Measurements from ENCODE around the gene MOCS1.

Gene MOCS1

DNA sequence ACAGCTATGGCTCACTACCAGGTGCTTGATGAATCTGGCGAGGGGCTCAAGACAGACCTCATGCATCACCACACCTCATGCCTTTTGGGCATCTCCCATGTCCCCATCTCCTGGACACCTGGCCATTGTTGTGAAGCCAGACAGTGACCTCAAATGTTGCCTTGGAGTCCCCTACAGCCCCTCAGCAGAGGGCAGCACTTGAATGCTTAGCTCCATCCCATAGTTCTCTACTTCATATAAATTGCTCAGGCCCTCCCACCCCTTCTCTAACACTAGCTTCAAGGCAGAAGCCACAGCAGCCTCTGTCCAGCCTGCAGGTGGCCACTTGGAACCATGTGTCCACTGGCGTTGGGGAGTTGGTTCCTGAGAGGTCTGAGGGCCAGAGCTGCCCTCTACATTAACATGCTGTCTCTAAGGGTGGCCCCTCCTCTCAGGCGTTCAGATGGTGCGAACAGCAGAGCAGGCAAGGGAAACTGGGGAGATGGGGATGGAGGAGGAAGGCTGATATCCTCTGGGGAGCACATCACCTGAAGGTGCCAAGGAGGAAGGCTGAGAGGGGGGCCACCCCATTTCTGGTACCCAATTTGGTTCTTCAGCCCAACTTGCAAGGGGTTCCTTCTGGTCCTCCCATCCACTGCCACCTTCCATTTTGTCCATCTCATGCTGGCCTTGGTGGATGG is 31.3 kb downstream of the MOCS1 start:
- no peak for DNase-seq (ENCODE audit: low read depth in 3 of 3)

DNA sequence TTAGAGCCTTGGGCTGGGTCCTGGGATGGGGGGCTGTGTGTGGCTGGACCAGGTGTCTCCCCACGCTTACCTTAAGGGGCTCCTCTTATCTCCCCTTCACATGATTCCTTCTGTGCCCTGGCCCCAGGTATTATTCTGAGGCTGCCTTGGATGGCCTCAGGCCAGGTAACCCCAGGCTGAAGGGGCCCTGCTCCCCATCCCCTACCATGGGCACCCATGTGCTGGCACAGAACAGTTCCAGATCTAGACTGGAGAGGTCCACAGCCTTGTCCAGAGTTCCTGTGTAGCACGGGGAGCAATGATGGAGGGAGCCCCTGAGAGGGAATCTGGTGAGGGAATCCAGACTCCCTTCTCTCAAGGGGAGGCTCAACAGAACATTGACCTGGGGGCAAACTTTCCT is 32.1 kb downstream of the MOCS1 start:
- DNase-seq (ENCODE audit: low read depth in 3 of 3): no peak

DNA sequence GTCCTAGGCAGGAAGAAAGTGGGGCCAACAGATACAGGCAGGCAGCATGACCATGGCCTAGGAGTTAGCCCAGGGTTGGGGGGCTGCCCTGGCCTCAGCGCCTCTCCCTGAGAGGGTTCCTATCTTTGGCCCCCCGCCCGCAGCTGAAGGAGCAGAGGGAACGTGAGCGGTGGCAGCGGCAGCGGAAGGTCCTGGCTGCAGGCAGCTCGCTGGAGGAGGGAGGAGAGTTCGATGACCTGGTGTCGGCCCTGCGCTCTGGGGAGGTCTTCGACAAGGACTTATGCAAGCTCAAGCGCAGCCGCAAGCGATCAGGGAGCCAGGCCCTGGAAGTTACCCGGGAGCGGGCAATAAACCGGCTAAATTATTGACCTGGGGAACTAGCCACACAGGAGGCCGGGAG is 32.6 kb downstream of the MOCS1 start:
- DNase-seq (ENCODE audit: low read depth in 3 of 3): no peak

DNA sequence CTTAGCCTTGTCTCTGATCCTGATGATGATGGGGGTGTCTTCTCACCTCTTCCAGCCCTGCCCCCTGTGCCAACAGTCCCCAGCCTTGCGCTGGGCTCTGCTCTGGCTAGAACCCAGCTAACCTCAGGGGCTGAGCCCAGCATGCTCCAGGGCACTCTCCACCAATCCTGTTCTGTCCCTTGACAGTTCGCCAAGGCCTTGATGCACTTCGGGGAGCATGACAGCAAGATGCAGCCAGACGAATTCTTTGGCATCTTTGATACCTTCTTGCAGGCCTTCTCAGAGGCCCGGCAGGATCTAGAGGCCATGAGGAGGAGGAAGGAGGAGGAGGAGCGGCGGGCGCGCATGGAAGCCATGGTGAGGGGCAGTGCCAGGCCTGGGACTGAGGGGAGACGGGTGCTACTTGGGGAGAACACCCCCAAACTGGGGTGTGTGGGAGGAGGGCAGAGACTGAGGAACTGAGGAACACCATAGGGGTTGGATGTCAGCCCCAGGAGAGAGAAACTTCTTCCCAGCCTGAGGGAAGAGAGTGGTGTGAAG is 33.1 kb downstream of the MOCS1 start:
- no peak for DNase-seq (ENCODE audit: low read depth in 3 of 3)

DNA sequence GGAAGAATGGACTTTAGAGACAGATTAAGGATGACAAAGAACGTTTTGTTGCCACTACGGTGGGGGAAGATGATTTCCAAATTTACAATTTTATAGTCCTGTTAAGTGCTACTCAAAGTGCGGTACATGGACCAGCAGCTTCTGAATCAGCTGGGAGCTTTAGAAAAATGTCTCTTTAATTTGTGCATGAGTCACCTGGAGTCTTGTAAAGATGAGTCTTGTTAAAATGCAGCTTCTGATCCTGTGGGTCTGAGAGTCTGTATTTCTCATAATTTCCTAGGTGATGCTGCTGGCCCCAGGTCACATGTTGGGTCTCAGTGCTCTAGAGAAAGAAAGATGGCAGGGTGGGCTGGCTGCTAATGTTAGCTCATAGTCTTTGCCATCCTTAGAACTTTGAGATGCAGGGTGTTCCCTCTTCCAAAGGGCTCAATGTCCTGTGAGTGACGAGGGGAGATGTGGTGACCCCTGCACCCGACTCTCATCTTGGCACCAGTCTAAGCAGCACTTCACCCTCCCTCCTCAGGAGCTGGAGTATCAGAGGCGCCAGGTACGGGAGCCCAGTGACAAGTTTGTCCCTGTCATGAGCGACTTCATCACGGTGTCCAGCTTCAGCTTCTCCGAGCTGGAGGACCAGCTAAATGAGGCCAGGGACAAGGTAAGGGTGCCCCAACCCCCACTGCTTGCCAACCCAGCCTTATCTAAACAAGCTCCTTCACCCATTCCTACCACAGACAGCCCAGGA is 34.5 kb downstream of the MOCS1 start:
- no peak for DNase-seq (ENCODE audit: low read depth in 3 of 3)

DNA sequence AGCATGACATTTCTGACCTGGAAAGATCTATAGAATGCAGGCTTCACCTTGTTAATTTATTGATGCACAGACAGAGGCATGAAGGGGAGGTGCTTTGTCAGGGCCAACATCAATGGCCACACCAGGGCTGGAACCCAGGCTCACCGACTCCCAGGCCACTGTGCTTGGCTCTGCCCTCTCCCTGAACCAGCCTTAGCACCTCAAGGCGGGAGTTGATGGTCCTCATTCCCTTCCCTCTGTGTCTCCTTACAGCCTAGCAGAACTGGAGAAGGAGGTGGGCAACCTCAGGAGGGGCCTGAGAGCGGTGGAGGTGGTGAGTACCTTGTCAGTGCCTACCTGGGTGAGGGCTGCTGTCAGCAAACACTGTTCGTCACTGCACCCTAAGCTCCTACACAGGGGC is 35.6 kb downstream of the MOCS1 start:
- DNase-seq (ENCODE audit: low read depth in 3 of 3): no peak

DNA sequence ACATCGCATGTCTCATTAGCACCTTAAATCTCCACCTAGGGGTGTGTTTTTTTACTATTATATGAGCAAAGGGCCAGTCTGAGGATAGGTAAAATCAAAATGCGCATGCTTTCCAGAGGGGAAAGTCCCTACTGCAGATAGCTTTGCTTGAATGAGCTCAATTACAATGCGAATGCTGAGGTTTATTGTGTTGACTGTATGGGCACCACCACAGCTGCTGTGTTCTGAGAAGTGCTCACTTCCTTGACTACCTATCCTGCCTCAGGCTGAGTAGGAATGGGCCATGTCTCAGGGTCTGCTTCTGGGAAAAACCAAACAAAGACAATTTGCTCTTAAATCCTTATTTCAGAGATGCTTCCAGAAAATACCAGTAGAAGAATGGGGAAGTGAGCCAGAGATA is 36.6 kb downstream of the MOCS1 start:
- DNase-seq (ENCODE audit: low read depth in 3 of 3): no peak

DNA sequence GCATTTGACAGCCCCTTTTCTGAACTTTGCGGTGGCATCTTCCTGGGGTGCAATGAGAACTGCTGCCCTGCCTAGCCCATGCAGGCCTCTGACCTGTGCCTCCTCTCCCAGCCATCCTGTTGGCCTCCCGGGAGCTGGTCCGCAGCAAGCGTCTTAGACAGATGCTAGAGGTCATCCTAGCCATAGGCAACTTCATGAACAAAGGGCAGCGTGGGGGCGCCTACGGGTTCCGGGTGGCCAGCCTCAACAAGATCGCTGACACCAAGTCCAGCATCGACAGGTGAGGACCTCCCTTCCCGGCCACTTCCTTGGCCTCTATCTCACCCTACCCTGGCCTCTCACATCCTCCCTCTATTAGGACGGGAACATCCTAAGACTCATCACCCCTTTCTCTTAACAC is 37.6 kb downstream of the MOCS1 start:
- DNase-seq (ENCODE audit: low read depth in 3 of 3): no peak

DNA sequence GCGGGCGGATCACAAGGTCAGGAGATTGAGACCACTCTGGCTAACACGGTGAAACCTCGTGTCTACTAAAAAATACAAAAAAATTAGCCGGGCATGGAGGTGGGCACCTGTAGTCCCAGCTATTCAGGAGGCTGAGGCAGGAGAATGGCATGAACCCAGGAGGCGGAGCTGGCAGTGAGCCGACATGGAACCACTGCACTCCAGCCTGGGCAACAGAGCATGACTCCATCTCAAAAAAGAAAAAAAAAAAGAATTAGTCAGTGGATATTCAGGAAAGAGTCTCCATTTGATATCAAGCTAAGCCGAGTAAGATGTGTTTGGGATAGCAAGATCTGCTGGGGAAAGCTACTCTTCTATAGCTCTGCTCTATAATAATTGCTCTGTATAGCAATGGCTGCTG is 41.0 kb downstream of the MOCS1 start:
- DNase-seq (ENCODE audit: low read depth in 3 of 3): no peak

DNA sequence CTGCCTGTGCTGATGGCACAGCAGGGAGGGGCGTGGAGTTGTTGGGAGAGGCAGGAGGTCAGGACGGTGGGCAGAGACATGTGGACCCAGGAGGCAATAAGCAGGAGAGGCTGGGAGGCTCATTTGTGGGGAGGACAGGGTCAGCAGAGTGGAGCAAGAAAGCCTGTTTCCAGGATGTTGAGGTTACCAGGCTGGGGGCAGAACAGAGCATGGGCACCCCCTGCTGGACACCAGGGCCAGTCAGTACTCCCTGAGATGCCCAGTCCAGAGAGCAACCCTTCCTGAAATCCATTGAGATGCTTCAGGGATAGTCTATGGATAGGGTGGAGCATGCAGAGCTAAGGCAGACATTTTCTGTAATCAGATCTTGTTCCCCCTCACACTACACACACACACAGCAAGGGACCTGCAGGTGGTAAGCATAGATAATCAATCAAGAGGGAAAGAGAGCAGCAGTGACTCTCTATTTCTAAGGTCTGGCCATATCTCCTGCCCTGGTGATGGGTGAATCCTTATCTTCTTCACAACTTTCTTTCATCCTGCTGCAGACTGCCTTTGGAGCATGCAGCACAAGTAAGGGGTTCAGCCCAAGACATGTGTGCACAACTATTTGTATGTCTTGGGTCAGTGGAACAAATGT is 41.7 kb downstream of the MOCS1 start:
- DNase-seq (ENCODE audit: low read depth in 3 of 3): peak in 1 of 3 experiments; percentile 29

DNA sequence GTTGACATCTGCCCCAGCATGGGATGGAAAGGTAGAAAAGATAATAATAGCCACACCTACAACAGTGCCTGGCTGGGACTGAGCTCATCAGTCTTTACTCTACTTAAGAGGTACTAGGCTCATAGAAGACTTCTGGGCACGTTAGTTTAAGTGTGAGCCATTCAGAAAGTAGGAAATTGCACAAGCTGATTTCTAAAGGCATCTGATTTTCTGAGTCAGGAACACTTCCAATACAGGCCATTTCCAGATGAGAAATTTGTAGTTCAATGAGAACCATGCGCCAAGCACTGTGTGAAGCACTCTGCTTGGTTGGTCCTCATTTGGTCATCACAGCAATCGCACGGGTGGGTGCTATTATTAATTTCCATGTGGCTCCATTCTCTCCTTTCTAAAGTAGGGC is 42.3 kb downstream of the MOCS1 start:
- DNase-seq (ENCODE audit: low read depth in 3 of 3): no peak

DNA sequence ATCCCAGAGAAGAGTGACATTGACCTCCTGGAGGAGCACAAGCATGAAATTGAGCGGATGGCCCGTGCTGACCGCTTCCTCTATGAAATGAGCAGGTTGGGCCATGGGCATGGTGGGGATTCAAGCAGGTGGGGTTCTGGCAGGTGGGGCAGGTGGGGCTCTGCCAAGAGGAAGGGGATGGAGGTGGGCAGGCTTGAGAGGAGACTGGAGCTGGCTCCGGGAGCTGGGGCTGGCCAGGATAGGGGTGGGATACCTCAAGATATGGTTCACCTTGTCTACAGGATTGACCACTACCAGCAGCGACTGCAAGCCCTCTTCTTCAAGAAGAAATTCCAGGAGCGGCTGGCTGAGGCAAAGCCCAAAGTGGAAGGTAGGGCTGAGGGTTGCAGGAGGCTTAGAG is 42.9 kb downstream of the MOCS1 start:
- DNase-seq (ENCODE audit: low read depth in 3 of 3): no peak

DNA sequence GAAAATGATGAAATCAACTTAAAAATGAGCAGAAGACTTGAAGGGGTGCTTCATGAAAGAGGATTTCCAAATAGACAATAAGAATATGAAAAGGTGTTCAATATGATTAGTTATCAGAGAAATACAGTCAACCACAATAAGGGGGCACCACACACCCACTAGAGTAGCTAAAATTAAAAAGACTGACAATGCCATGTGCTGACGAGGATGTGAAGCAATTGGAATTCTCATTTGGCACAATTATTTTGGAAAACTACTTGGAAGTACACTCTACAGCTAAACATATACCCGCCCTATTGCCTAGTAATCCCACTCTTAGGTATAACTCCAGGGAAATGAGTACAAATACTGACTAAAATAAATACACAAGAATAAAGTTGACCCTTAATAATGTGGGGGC is 45.0 kb downstream of the MOCS1 start:
- no peak for DNase-seq (ENCODE audit: low read depth in 3 of 3)

DNA sequence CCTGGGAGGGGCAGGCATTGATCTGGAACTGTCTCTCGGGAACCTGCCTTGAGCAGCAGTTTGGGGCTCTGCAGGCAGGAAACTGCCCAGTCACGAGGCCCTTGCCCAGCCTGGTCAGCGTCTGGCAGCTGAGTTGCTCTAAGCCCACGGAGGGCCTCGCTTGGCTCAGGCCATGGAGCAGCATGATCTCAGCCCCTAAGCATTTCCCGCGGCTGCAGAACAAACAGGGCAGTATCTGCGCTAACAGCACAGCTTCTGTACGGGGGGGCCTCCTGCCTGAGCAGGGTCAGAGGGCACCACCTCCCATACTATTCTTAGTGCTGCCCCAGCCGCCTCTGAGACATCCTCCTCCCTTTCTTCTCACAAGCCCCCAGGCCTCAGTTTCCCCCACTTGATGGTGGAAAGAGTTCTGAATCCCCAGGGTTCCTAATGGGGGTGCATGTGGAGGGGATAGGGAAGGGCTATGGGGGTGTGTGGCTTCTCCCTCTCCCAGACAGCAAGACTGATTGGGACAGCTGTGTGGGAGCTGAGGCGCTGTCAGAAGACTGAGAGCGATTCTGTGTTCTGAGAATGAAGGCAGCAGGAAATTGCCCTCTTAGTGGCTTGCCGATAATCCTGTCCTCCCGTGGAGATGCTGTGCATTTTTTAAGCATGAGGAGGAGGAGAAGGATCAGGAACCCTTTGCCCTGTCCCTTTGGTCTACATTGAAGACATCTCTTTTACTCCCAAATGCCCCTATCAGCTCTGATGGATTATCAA is 46.4 kb downstream of the MOCS1 start:
- DNase-seq (ENCODE audit: low read depth in 3 of 3): no peak

DNA sequence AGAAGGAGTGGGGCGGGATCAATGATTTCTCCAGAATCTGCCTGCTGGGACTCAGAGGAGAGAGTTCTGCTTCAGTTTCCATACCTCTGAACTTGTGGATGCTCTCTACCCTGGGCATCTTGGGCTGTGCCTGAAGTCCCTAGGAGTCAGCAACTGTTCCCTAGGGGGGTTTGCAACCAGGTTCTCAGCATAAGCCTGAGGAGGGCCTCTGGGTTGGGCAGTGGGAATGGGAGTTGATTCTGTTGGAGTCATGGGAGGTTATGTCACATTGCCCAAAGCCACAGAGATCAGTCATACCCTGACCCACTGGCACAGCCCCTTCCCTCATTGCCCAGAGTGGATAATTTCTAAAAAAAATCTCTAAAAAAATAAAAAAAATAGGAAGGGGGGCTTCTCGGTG is 47.4 kb downstream of the MOCS1 start:
- DNase-seq (ENCODE audit: low read depth in 3 of 3): no peak

DNA sequence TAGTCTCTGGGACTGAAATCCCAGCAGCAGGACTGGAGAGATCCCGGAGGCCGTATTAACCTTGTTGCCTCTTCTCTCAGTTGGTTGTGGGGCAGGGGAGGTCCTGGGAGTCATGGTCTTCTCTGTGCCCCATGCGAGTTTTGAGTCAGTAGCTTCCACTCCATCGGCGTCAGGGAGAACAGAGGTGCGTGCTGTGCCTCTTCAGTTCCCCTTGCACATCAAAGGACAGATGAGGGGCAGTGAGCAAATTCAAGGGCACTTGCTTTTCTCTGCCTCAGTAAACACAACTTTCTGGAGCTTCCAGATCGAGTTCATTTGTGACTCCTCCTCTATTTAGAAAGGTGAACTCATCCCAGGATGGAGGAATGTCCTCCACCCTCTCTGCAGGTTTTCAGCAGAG is 48.6 kb downstream of the MOCS1 start:
- DNase-seq (ENCODE audit: low read depth in 3 of 3): no peak

DNA sequence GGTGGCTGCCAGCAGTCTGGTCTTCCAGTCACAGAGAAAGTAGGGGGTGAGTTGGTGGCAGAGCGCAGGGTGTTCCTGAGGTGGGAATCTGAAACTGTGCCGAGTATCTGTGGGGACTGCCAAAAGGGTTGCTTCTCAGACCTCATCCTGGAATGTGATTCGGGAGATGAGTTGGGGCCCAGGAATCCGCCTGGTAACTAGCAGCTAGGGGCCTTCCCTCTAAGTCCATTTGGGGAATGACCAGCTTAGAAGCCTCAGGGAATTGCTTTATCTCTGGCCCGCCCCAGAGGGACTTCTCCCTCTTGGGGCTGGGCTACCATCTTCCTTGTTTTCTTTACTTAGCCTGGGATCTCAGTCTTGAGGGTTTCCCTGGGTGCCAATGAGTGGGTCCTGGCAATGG is 49.6 kb downstream of the MOCS1 start:
- no peak for DNase-seq (ENCODE audit: low read depth in 3 of 3)

DNA sequence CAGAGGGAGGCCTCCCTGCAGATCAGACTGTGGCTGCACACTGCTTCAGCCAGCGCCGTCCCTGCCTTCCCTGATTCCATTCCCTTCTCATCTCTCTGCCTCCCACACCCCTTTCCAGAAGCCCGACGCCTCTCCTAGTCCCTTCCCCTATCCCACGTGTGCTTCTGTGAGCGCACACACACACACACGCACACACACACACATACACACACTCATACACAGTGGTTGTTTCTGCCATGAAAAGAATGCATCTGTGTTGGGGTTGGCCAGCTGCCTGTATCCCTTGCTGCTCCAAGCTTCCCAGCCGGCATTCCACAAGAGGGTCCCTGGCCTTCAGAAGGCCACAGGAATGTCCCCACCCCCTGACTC is 51.7 kb downstream of the MOCS1 start:
- DNase-seq (ENCODE audit: low read depth in 3 of 3): no peak

DNA sequence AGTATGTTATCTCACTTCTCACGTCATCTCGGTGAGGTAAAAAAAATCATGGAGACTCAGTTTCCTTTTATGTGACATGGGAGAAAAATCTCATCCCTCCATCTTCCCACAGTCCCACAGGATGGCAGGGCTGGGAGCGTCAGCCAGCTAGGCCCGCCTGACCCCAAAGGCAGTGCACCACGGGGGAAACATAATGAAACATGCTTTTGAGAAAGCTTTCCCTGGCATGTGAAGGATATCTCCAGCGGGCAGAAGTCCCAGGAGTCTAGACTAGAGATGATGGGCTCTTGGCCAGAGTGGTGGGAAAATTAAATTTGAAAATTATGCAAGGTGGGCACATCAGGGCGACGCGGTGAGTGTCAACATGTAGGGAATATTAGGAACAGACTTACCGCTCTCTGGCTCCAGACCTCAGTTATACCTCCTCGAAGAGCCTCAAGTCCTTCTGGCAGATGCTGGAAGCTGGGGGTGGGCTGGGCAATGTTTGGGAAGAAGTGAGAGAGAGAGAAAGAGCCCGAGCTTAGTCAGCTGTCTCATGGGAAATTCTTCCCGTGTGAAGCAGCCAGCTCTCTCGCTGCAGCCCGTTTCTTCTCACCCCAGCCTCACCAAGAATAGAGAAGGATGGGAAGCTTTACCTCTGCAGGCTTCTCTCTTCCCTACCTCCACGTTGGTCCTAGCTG is 52.3 kb downstream of the MOCS1 start:
- no peak for DNase-seq (ENCODE audit: low read depth in 3 of 3)

DNA sequence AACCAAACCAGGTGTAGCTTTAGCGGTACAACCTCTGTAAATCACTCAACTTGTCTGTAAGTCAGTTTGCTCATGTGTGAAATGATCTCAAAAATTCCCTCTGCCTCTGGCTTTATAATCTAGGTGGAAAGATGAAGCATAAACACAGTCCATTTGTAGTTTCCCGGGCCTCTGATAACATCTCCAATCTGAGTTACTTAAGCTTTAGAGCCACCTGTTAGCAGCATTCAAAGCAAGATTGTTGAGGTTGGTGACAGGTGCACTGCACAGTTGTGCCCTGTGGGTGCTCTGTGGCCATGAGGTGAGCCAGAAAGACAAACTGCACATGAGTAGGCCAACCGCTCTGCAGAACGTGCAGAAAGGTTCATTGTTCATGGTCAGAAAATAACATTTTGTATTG is 53.7 kb downstream of the MOCS1 start:
- DNase-seq (ENCODE audit: low read depth in 3 of 3): no peak

DNA sequence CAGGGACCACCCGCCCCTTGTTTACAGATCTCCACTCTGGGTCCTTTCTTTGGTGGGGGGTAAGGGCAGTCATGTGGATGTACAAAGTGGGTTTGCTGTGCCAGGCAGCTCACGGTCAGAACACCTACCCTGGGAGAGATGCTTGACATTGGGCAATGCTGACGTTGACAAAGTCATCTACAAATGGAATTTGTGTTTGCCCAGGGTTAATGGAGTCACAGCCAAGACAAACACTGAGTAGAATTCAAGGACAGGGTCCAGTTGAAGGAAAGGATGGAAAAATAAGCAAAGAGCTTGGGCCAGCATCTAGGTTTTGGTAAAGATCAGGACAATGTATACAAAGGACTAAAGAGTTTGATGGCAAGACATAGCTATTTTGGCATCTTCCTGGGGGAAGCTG is 54.7 kb downstream of the MOCS1 start:
- no peak for DNase-seq (ENCODE audit: low read depth in 3 of 3)

DNA sequence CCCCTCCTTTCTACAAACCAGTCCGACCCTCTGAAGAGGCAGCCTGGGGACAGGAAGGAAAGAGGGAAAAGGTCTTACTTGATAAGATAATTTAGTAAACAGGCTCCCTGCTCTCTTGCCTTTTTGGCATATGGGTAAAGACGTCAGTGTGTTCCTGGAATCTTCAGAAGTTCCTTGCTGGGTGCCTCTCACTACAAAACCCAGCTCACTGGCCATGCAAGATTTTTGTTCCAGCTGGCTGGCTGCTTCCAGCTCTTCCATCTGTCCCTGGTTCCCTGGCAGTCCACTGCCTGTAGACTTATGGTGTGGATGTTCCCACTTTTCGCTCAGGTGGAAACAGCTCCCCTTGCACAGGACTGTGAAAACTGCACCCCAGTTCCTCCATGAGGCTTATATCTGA is 57.4 kb downstream of the MOCS1 start:
- no peak for DNase-seq (ENCODE audit: low read depth in 3 of 3)

All from stimulated activated CD4-positive, alpha-beta T cell treated with anti-CD3 and anti-CD28 coated beads, TNF-alpha, amount 100 ng/mL, for 24 hours (primary cell).